Measurements from ENCODE around the gene PDC. TPM values are rescaled to one million over a fixed set of nuclear protein-coding genes. Genes with fewer than 3 reads are reported as not detected.
A peak's percentile ranks its signal among the peaks of the same experiment; 100 is the strongest.

PDC gene
- polyA plus RNA-seq, 1 donor (not counting 4 experiments of a cell fraction or from before 2014, with no cell fraction given): not detected

DNA sequence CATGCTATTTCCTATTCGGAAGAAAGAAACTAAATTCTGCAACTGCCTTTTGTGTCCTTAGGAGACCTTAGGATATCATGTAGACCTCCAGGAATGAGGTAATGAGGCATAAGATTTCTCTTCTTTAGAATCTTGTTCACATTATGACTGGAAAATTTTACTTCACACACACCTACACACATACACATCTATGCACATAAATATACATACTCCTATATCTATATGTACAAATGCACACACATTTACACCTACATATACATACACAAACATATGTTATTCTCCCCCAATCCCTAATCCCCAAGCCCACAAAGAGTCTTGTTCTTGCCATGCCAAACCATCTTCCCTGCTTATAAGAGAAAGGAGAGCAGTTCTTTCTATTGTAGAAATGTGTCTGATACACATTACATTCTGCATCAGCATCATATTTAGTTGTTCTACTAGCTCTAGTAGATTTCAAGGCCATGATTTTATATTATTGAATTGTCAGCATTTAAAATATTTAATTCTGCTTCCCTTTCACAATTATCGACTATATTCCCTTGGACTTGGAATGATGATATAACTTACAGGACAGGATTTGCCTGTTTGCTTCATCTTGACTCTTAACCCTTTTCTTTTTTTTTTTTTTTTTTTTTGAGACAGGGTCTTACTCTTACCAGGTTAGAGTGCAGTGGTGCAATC lies 35.4 kb upstream of the PDC start:
- H3K36me3 ChIP-seq (ENCODE audit: control insufficient read depth in 2 of 2, extremely low read depth in 1 of 2, insufficient read depth in 2 of 2, low read length in 2 of 2): no peaks in the 10 kb centered on the region
- no peaks in the 10 kb centered on the region for H3K9me3 ChIP-seq (ENCODE audit: control insufficient read depth, low read depth, low read length)
- H3K27me3 ChIP-seq (ENCODE audit: control insufficient read depth, extremely low read depth, insufficient read depth, low read length): no peaks in the 10 kb centered on the region
- peaks cover 44% of the 10 kb centered on the region for H3K4me1 ChIP-seq (ENCODE audit: control insufficient read depth, extremely low read depth, insufficient read depth, low read length)
- H2AFZ ChIP-seq (ENCODE audit: control insufficient read depth, low read length): no peak overlapping the region
- no peak overlapping the region for H3K4me2 ChIP-seq (ENCODE audit: control insufficient read depth, extremely low read depth, insufficient read depth, low read depth, low read length)
- no peaks in the 10 kb centered on the region for H3K79me2 ChIP-seq (ENCODE audit: control insufficient read depth, insufficient read depth, low read length)
- H3K9ac ChIP-seq (ENCODE audit: control insufficient read depth, extremely low read depth, insufficient read depth, low read length): no peak overlapping the region
- no peak overlapping the region for H3K27ac ChIP-seq (ENCODE audit: control insufficient read depth, insufficient read depth, low read length)
- TF ChIP-seq, protein P1, sequence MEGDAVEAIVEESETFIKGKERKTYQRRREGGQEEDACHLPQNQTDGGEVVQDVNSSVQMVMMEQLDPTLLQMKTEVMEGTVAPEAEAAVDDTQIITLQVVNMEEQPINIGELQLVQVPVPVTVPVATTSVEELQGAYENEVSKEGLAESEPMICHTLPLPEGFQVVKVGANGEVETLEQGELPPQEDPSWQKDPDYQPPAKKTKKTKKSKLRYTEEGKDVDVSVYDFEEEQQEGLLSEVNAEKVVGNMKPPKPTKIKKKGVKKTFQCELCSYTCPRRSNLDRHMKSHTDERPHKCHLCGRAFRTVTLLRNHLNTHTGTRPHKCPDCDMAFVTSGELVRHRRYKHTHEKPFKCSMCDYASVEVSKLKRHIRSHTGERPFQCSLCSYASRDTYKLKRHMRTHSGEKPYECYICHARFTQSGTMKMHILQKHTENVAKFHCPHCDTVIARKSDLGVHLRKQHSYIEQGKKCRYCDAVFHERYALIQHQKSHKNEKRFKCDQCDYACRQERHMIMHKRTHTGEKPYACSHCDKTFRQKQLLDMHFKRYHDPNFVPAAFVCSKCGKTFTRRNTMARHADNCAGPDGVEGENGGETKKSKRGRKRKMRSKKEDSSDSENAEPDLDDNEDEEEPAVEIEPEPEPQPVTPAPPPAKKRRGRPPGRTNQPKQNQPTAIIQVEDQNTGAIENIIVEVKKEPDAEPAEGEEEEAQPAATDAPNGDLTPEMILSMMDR (optimal IDR thresholded peaks at IDR 0.05 in 1 of 3, IDR thresholded peaks at IDR 0.05 in 1 of 3, conservative IDR thresholded peaks at IDR 0.05 in 1 of 3; ENCODE audit: extremely low read depth in 1 of 3, insufficient read depth in 2 of 3, low read length in 3 of 3): no peak
- TF ChIP-seq EZH2 (IDR thresholded peaks at IDR 0.05; ENCODE audit: low read length): no peak
- no peak for DNase-seq (ENCODE audit: low read depth, low spot score)
- no peaks in the 10 kb centered on the region for H4K20me1 ChIP-seq (ENCODE audit: control insufficient read depth, extremely low read depth, insufficient read depth, low read length)
- no peaks in the 10 kb centered on the region for H3K9me1 ChIP-seq (ENCODE audit: control insufficient read depth, extremely low read depth, insufficient read depth, low read length)
- H3K4me3 ChIP-seq (ENCODE audit: control insufficient read depth in 2 of 3, extremely low read depth in 1 of 3, insufficient read depth in 2 of 3, low read depth in 1 of 3, low read length in 3 of 3): no peak overlapping the region
- no peak for FAIRE-seq
- dilution Hi-C loops (cut with MboI; ENCODE audit: extremely low pct_ligation_motif_present, low sequenced_read_pairs): no loop called here

DNA sequence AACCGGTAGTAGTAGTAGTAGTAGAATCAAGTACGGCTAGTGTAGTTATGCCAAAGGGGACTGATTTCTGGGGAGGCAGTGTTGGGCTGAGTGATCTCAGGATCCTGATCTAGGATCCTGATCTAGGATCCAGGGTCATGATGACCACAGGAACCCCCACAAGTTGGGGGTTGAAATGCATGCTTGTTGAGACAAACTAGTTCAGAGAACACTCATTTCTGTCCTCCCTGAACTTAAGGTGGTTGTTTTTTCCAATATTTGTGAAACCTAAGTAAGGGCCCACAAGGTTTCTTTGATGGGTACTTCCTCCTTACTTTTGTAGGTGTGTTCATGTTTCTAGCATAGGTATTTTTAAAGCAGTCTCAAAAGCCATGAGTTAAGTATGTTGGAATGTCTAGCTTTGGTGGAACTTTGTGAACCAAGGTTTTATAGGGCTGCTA lies 33.9 kb upstream of the PDC start:
- no peaks in the 10 kb centered on the region for H3K79me2 ChIP-seq (ENCODE audit: control insufficient read depth, insufficient read depth, low read length)
- H3K27ac ChIP-seq (ENCODE audit: control insufficient read depth, insufficient read depth, low read length): peak overlapping the region; percentile 62
- H3K36me3 ChIP-seq (ENCODE audit: control insufficient read depth in 2 of 2, extremely low read depth in 1 of 2, insufficient read depth in 2 of 2, low read length in 2 of 2): no peaks in the 10 kb centered on the region
- H2AFZ ChIP-seq (ENCODE audit: control insufficient read depth, low read length): peak overlapping the region; percentile 87
- dilution Hi-C loops (cut with MboI; ENCODE audit: extremely low pct_ligation_motif_present, low sequenced_read_pairs): no loop called here
- no peaks in the 10 kb centered on the region for H3K9me1 ChIP-seq (ENCODE audit: control insufficient read depth, extremely low read depth, insufficient read depth, low read length)
- DNase-seq (ENCODE audit: low read depth, low spot score) (no peak), FAIRE-seq (peak; percentile 67)
- no peak overlapping the region for H3K4me3 ChIP-seq (ENCODE audit: control insufficient read depth in 2 of 3, extremely low read depth in 1 of 3, insufficient read depth in 2 of 3, low read depth in 1 of 3, low read length in 3 of 3)
- H4K20me1 ChIP-seq (ENCODE audit: control insufficient read depth, extremely low read depth, insufficient read depth, low read length): no peaks in the 10 kb centered on the region
- no peaks in the 10 kb centered on the region for H3K27me3 ChIP-seq (ENCODE audit: control insufficient read depth, extremely low read depth, insufficient read depth, low read length)
- peak overlapping the region; percentile 25 for H3K4me2 ChIP-seq (ENCODE audit: control insufficient read depth, extremely low read depth, insufficient read depth, low read depth, low read length)
- H3K9me3 ChIP-seq (ENCODE audit: control insufficient read depth, low read depth, low read length): no peaks in the 10 kb centered on the region
- peaks cover 34% of the 10 kb centered on the region for H3K4me1 ChIP-seq (ENCODE audit: control insufficient read depth, extremely low read depth, insufficient read depth, low read length)
- TF ChIP-seq, protein P1 (optimal IDR thresholded peaks at IDR 0.05 in 1 of 3, IDR thresholded peaks at IDR 0.05 in 1 of 3, conservative IDR thresholded peaks at IDR 0.05 in 1 of 3; ENCODE audit: extremely low read depth in 1 of 3, insufficient read depth in 2 of 3, low read length in 3 of 3): no peak
- no peak for TF ChIP-seq EZH2 (IDR thresholded peaks at IDR 0.05; ENCODE audit: low read length)
- H3K9ac ChIP-seq (ENCODE audit: control insufficient read depth, extremely low read depth, insufficient read depth, low read length): peak overlapping the region; percentile 28

Data from keratinocyte (primary cell).